Fibroblast of skin of left quadriceps (primary cell): ENCODE data around the gene PTX4.
A peak's percentile ranks its signal among the peaks of the same experiment; 100 is the strongest.

Experiments
- DNase-seq, 2 experiments: peaks; one replicate each; pipeline ENCODE4 v3.0.0-alpha.2; 2013; ENCODE audit warnings: low read depth in 2 of 2

Gene PTX4

GRCh38 chr16:1500465-1501150 is 11.9 kb upstream of the PTX4 start:
- DNase-seq: no peak

GRCh38 chr16:1499756-1500464 is 11.2 kb upstream of the PTX4 start:
- no peak for DNase-seq

GRCh38 chr16:1498899-1499676 is 10.3 kb upstream of the PTX4 start:
- DNase-seq: no peak

- no peak for DNase-seq
Observed at GRCh38 chr16:1497014-1497598, 8.4 kb upstream of the PTX4 start.

GRCh38 chr16:1496464-1496863 is 7.7 kb upstream of the PTX4 start:
- no peak for DNase-seq

- DNase-seq: no peak
Observed at GRCh38 chr16:1495889-1496262, 7.1 kb upstream of the PTX4 start.

GRCh38 chr16:1495211-1495888 is 6.6 kb upstream of the PTX4 start:
- DNase-seq: no peak

- no peak for DNase-seq
Observed at GRCh38 chr16:1494711-1495110, 6.0 kb upstream of the PTX4 start.

- peak; percentile 20 to 24 for DNase-seq
Observed at GRCh38 chr16:1494129-1494640, 5.4 kb upstream of the PTX4 start.

- no peak for DNase-seq
Observed at GRCh38 chr16:1493746-1494094, 5.0 kb upstream of the PTX4 start.

GRCh38 chr16:1492923-1493745 is 4.4 kb upstream of the PTX4 start, which contains the start of gene TELO2:
Gene TELO2 (plus strand): TSS chr16:1493360. CDS start chr16:1494282, 922 bp downstream.
- DNase-seq: peak; percentile 51 to 53

GRCh38 chr16:1492082-1492922 is 3.6 kb upstream of the PTX4 start:
- no peak for DNase-seq

GRCh38 chr16:1491327-1491726 is 2.6 kb upstream of the PTX4 start:
- DNase-seq: no peak

- DNase-seq: no peak
Observed at GRCh38 chr16:1489077-1489476, 333 bp upstream of the PTX4 start.

GRCh38 chr16:1488054-1488601 is 616 bp downstream of the PTX4 start:
- DNase-seq: no peak

- no peak for DNase-seq
Observed at GRCh38 chr16:1487395-1488053, 1.2 kb downstream of the PTX4 start.

- no peak for DNase-seq
Observed at GRCh38 chr16:1486551-1487390, 2.0 kb downstream of the PTX4 start.
